Renal cortical epithelial cell (primary cell): ENCODE measurements around the gene RPL22. TPM values are rescaled to one million over a fixed set of nuclear protein-coding genes. Genes with fewer than 3 reads are reported as not detected.

ENCODE experiments used
- DNase-seq: peaks from one replicate; pipeline ENCODE4 v3.0.0-alpha.2; 2011; ENCODE audit warnings: low read depth
- total RNA-seq: library from RNA; depleted of rRNA; stranded (reverse); fragments of >200 nt; gene quantifications from 2 replicates; pipeline ENCODE4 v1.2.3, GENCODE V29; 2014

Gene RPL22
- total RNA-seq, 1 donor from 2014 or later, result 174 TPM

GRCh38 chr1:6175411-6175828 is 24.0 kb downstream of the RPL22 start:
- no peak for DNase-seq

- no peak for DNase-seq
Observed at GRCh38 chr1:6174621-6175410, 24.6 kb downstream of the RPL22 start.

GRCh38 chr1:6172549-6172948 is 26.8 kb downstream of the RPL22 start:
- DNase-seq, result no peak

- DNase-seq, result no peak
Observed at GRCh38 chr1:6171548-6172124, 27.8 kb downstream of the RPL22 start.

GRCh38 chr1:6170742-6171201 is 28.6 kb downstream of the RPL22 start:
- DNase-seq, result no peak

- no peak for DNase-seq
Observed at GRCh38 chr1:6170116-6170741, 29.2 kb downstream of the RPL22 start.

- no peak for DNase-seq
Observed at GRCh38 chr1:6168947-6169586, 30.3 kb downstream of the RPL22 start.

- DNase-seq, result no peak
Observed at GRCh38 chr1:6167391-6168303, 31.7 kb downstream of the RPL22 start.

GRCh38 chr1:6166655-6167390 is 32.6 kb downstream of the RPL22 start:
- no peak for DNase-seq

- DNase-seq, result no peak
Observed at GRCh38 chr1:6166221-6166620, 33.2 kb downstream of the RPL22 start.

GRCh38 chr1:6165441-6165985 is 33.9 kb downstream of the RPL22 start:
- DNase-seq, result no peak

- DNase-seq, result no peak
Observed at GRCh38 chr1:6165027-6165426, 34.4 kb downstream of the RPL22 start.

GRCh38 chr1:6163973-6164617 is 35.3 kb downstream of the RPL22 start:
- no peak for DNase-seq

GRCh38 chr1:6163191-6163972 is 36.0 kb downstream of the RPL22 start:
- no peak for DNase-seq

GRCh38 chr1:6162773-6163172 is 36.6 kb downstream of the RPL22 start:
- DNase-seq, result no peak

GRCh38 chr1:6162341-6162740 is 37.1 kb downstream of the RPL22 start:
- no peak for DNase-seq

- DNase-seq, result no peak
Observed at GRCh38 chr1:6158181-6158580, 41.2 kb downstream of the RPL22 start.

- DNase-seq, result peak; percentile 81
Observed at GRCh38 chr1:6157528-6158174, 41.7 kb downstream of the RPL22 start.

GRCh38 chr1:6157132-6157527 is 42.3 kb downstream of the RPL22 start:
- DNase-seq, result peak; percentile 16
